ENCODE data around the gene TSPAN1.
"Not testable (repeated sequence)": the region's sequence is repeated elsewhere in the genome, so short reads cannot be mapped to it uniquely, and the experiment has no call there.

Gene TSPAN1

DNA sequence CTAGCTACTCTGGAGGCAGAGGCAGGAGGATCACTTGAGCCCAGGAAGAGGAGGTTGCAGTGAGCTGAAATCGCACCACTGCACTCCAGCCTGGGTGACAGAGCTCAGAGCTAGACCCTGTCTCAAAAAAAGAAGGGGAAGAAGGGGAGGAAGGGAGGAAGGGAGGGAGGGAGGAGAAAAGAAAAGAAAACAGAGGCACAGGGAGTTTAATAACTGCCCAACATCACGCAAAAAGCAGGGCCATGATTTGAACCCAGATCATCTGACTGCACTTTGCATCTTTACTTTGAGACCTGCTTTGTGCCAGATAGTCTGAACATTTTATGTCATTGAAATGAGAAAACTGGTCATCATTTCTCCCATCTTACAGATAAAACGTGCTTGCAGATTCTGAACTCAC lies 30.3 kb downstream of the TSPAN1 start:
- no peaks in the 10 kb centered on the region for H3K36me3 ChIP-seq (ENCODE audit: insufficient read depth, low read length)
- peaks cover 8% of the 10 kb centered on the region; the same call in 1 of the 2 replicates for H3K4me1 ChIP-seq (ENCODE audit: insufficient read depth, low read length)
- no peak overlapping the region for H3K9ac ChIP-seq (ENCODE audit: low read depth, low read length)
- H3K9me3 ChIP-seq (ENCODE audit: control insufficient read depth, insufficient read depth, low read length): no peaks in the 10 kb centered on the region

DNA sequence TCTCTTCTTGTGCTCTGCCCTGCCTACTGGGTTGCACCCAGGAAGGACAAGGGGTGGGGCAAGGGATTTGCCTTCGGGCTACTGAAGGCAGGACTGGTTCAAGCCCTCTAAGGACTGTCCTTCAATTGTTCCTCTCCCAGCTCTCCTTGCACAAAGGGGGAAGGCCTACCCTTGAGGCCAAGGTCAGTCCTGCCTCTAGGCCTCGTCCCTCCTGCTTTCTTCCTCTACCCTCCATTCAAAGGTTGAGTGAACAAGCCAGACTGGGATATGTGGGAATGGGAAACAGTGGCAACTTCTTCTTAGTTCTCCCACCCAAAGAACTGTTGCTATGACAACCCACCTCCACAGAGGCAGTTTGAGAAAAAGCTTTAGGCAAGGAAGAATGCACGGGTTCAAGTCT lies 30.9 kb downstream of the TSPAN1 start:
- H3K36me3 ChIP-seq (ENCODE audit: insufficient read depth, low read length): no peaks in the 10 kb centered on the region
- no peak overlapping the region for H3K9ac ChIP-seq (ENCODE audit: low read depth, low read length)
- H3K9me3 ChIP-seq (ENCODE audit: control insufficient read depth, insufficient read depth, low read length): no peaks in the 10 kb centered on the region
- peaks cover 8% of the 10 kb centered on the region; the same call in 1 of the 2 replicates for H3K4me1 ChIP-seq (ENCODE audit: insufficient read depth, low read length)

DNA sequence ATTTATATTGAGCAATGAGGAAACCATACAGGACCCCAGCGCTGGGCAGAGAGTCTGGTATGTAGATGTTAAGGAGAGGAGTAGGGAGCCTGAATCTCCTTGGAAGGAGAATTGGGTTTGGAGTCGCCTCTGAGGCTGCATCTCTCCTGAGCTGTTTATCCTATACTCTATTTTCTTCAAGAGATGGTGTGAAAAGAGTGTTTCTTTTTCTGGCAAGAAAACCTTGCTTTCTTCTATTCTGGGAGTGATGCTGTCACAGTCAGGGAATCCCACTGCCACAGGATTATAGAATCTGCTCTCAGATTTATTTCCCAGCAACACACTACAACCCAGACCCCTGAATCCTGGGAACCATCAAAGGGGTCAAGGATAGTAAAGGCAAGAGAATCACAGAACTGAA lies 31.5 kb downstream of the TSPAN1 start:
- Histone ChIP-seq H3K4me1 (ENCODE audit: insufficient read depth, low read length) (peaks cover 8% of the 10 kb centered on the region; the same call in 1 of the 2 replicates), H3K9me3 (ENCODE audit: control insufficient read depth, insufficient read depth, low read length) (no peaks in the 10 kb centered on the region), H3K36me3 (ENCODE audit: insufficient read depth, low read length) (no peaks in the 10 kb centered on the region), H3K9ac (ENCODE audit: low read depth, low read length) (no peak overlapping the region)

DNA sequence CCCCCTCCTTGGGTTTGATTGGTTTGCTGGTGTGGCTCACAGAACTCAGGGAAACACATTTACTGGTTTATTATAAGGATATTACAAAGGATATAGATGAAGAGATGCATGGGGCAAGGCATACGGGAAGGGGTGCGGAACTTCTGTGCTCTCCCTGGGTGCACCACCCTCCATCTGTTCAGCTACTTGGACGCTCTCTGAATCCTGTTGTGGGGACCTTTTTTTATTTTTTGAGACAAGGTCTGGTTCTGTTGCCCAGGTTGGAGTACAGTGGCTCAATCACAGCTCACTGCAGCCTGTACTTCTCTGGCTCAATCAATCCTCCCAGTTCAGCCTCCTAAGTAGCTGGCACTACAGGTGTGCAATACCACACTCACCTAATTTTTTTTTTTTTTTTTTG lies 35.7 kb downstream of the TSPAN1 start:
- no peaks in the 10 kb centered on the region for H3K9me3 ChIP-seq (ENCODE audit: control insufficient read depth, insufficient read depth, low read length)
- H3K36me3 ChIP-seq (ENCODE audit: insufficient read depth, low read length): no peaks in the 10 kb centered on the region
- no peak overlapping the region for H3K9ac ChIP-seq (ENCODE audit: low read depth, low read length)
- H3K4me1 ChIP-seq (ENCODE audit: insufficient read depth, low read length): no peaks in the 10 kb centered on the region; the same call in 1 of the 2 replicates

DNA sequence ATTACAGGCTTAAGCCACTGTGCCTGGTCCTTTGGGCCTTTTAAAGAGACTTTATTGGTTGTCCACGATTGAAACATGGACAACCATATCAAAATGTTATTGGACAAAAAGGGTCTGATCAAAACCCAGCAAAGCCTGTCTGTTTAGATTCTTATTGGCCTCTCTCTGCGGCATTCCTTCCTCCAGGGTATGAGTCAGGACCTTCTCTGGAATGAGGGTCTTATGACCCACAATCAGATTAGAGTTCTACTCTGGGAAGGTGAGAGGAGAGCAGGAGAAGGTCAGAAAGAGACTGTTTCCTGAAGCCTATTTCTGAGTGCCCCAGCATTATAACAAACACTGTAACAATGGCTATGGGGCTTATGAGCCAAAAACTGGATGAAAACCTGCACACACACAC lies 36.2 kb downstream of the TSPAN1 start:
- Histone ChIP-seq H3K9ac (ENCODE audit: low read depth, low read length) (no peak overlapping the region), H3K9me3 (ENCODE audit: control insufficient read depth, insufficient read depth, low read length) (no peaks in the 10 kb centered on the region), H3K36me3 (ENCODE audit: insufficient read depth, low read length) (no peaks in the 10 kb centered on the region), H3K4me1 (ENCODE audit: insufficient read depth, low read length) (no peaks in the 10 kb centered on the region)

DNA sequence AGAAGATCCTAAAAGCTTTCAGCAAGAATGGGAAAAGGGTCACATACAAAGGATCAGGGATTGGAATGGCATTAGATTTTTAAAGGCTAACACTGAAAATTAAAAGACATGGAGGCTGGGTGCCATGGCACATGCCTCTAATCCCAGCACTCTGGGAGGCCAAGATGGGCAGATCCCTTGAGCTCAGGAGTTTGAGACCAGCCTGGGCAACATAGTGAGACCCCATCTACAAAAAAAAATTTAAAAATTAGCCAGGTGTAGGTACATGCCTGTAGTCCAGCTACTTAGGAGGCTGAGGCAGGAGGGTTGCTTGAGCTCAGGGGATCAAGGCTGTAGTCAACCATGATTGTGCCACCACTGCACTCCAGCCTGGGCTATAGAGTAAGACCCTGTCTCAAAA lies 40.6 kb downstream of the TSPAN1 start:
- H3K9me3 ChIP-seq (ENCODE audit: control insufficient read depth, insufficient read depth, low read length): no peaks in the 10 kb centered on the region
- H3K4me1 ChIP-seq (ENCODE audit: insufficient read depth, low read length): no peaks in the 10 kb centered on the region
- H3K36me3 ChIP-seq (ENCODE audit: insufficient read depth, low read length): no peaks in the 10 kb centered on the region
- no peak overlapping the region for H3K9ac ChIP-seq (ENCODE audit: low read depth, low read length)

DNA sequence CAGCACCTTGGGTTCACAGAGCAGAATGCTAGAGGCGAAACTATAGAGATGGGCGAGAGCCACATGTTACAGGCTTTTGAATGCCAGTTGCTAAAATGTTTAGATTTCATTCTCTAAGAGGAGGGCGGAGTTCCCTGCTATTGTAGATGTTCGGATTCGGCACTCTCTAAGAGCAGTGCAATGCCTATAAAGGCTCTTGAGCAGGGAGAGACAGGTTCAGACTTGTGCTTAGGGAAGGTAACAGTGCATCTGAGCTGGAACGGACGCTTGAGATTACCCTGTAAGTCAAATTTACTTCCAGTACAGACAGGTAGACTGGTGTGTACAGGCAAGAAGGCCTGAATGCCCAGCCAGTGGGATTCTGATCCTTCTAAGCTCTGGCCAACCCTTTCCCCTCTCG lies 43.6 kb downstream of the TSPAN1 start:
- peaks cover 20% of the 10 kb centered on the region for H3K4me1 ChIP-seq (ENCODE audit: insufficient read depth, low read length)
- H3K9me3 ChIP-seq (ENCODE audit: control insufficient read depth, insufficient read depth, low read length): no peaks in the 10 kb centered on the region

DNA sequence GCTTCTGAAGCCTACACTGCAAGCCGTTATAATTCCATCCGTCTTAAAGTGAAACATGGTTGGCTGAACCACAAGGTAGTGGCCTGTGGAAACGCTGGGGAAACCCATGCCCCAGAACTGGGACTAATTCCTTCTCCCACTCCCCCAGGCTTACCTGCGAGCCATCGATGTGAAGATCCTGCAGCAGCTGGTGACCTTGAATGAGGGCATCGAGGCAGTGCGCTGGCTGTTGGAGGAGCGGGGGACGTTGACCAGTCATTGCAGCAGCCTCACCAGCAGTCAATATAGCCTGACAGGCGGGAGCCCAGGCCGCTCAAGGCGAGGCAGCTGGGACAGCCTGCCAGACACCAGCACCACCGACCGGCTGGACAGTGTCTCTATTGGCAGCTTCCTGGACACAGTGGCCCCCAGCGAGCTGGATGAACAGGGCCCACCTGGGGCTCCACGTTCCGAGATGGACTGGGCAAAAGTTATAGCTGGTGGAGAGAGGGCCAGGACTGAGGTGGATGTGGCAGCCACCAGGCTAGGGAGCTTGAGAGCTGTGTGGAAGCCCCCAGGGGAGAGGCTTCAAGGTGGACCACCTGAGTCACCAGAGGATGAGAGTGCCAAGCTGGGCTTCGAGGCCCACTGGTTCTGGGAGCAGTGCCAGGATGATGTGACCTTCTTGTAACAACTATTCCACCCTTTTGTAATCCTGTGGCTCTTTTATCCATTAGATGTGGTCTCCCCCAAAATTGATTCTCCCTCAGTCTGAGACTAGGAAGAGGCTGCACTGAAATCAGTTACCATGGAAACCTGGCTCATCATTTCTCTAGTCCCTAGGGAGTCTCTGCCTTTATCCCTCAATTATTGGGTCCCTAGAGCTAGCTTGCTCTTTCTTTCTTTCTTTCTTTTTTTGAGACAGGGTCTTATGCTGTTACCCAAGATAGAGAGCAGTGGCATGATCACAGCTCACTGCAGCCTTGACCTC lies 44.9 kb downstream of the TSPAN1 start:
- Histone ChIP-seq H3K9me3 (ENCODE audit: control insufficient read depth, insufficient read depth, low read length) (no peaks in the 10 kb centered on the region), H3K36me3 (ENCODE audit: insufficient read depth, low read length) (no peaks in the 10 kb centered on the region), H3K4me1 (ENCODE audit: insufficient read depth, low read length) (peaks cover 26% of the 10 kb centered on the region), H3K9ac (ENCODE audit: low read depth, low read length) (no peak overlapping the region)

More for the DNA sequence above, 43.6 kb downstream of the TSPAN1 start:
- Histone ChIP-seq H3K9ac (ENCODE audit: low read depth, low read length) (no peak overlapping the region), H3K36me3 (ENCODE audit: insufficient read depth, low read length) (no peaks in the 10 kb centered on the region)

DNA sequence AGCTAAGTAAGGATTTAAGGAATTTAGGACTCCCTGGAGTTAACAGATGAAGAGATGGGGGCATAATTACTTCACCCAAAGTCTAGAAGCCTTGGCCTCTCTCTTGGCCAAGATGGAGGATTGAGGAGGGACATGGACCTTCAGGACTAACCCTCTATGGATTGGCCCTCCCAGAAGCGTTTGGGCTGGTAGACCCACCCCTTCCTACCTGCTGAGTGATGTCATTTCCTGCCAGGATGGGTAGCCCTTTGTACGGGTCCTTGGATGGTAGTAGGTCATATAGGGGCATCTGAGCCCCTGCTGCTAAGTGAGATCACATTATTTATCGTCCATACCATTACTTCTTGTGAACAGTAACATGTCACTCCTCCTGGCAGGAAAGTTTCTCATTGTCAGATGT lies 45.9 kb downstream of the TSPAN1 start:
- H3K9me3 ChIP-seq (ENCODE audit: control insufficient read depth, insufficient read depth, low read length): no peaks in the 10 kb centered on the region
- no peaks in the 10 kb centered on the region for H3K36me3 ChIP-seq (ENCODE audit: insufficient read depth, low read length)
- no peak overlapping the region for H3K9ac ChIP-seq (ENCODE audit: low read depth, low read length)
- H3K4me1 ChIP-seq (ENCODE audit: insufficient read depth, low read length): peaks cover 26% of the 10 kb centered on the region

DNA sequence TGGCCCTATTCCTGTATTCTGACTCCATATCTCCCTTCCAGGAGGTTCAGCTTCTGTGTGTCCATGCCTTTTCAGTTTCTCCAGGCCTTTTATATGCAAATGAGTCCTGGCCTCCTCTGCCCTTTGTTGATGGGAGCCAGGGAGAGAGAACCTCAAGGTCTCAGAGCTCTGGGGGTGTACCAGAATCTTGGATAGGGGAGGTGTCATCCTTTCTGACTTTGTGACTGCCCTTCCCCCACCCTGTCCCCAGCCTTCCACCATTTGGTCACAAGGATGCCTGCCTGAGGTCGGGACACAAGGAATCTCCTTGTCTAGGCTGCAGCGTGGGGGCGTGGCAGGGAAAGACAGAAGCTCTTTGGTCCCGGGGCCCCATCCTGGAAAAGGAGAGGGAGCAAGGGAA lies 46.9 kb downstream of the TSPAN1 start:
- no peaks in the 10 kb centered on the region for H3K36me3 ChIP-seq (ENCODE audit: insufficient read depth, low read length)
- H3K4me1 ChIP-seq (ENCODE audit: insufficient read depth, low read length): peaks cover 26% of the 10 kb centered on the region
- no peaks in the 10 kb centered on the region for H3K9me3 ChIP-seq (ENCODE audit: control insufficient read depth, insufficient read depth, low read length)
- no peak overlapping the region for H3K9ac ChIP-seq (ENCODE audit: low read depth, low read length)

DNA sequence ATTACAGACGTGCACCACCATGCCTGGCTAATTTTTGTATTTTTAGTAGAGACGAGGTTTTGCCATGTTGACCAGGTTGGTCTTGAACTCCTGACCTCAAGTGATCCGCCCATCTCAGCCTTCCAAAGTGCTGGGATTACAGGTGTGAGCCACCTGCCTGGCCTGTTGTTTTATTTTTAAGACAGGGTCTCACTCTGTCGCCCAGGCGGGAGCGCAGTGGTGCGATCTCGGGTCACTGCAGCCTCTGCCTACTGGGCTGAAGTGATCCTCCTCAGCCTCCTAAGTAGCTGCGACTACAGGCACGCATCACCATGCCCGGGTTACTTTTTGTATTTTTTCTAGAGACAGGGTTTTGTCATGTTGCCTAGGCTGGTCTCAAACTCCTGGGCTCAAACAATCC lies 48.2 kb downstream of the TSPAN1 start:
- not testable (repeated sequence) for H3K36me3 ChIP-seq (ENCODE audit: insufficient read depth, low read length); H3K9me3 ChIP-seq (ENCODE audit: control insufficient read depth, insufficient read depth, low read length); H3K9ac ChIP-seq (ENCODE audit: low read depth, low read length)
- peaks cover 26% of the 10 kb centered on the region for H3K4me1 ChIP-seq (ENCODE audit: insufficient read depth, low read length)

DNA sequence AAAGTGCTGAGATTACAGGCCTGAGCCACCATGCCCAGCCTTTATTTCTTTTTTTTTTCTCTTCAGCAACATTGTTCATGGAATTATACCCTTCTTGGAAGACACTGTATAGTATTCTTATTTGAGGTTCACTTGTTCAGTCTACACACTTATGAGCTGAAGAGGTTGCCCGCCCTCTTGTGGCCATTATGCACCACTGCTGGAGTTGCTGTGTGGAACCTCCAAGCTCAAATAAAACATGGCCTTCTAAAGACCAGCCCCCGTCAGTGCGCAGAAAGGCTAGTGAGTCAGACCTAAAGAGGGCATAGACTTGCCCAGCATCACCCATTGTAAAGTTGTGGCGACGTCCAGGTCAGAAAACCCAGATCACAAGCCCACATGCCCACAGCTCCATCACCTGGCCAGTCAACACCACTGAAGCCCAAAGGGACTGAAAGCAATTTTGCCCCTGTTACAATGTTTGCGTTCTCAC lies 48.6 kb downstream of the TSPAN1 start:
- Histone ChIP-seq H3K36me3 (ENCODE audit: insufficient read depth, low read length) (no peaks in the 10 kb centered on the region), H3K4me1 (ENCODE audit: insufficient read depth, low read length) (peaks cover 26% of the 10 kb centered on the region), H3K9ac (ENCODE audit: low read depth, low read length) (no peak overlapping the region), H3K9me3 (ENCODE audit: control insufficient read depth, insufficient read depth, low read length) (no peaks in the 10 kb centered on the region)

DNA sequence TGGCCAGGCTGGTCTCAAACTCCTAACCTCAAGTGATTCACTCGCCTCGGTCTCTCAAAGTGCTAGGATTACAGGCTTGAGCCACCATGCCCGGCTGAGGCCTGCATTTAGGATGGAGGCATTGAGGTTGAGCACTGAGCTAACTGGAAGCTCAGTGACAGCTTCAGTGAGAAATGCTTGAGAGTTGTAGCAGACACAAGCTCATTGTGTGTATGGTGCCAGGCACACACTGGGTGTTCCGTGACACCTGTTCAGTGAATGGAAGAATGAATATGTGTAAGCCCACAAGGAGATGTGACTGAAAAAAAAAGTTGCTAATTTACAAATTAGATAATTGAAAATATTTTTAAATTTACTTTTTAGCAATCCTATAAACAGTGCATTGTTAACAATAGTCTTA lies 50.1 kb downstream of the TSPAN1 start:
- H3K4me1 ChIP-seq (ENCODE audit: insufficient read depth, low read length): peaks cover 26% of the 10 kb centered on the region
- no peaks in the 10 kb centered on the region for H3K36me3 ChIP-seq (ENCODE audit: insufficient read depth, low read length)
- no peaks in the 10 kb centered on the region for H3K9me3 ChIP-seq (ENCODE audit: control insufficient read depth, insufficient read depth, low read length)
- no peak overlapping the region for H3K9ac ChIP-seq (ENCODE audit: low read depth, low read length)

DNA sequence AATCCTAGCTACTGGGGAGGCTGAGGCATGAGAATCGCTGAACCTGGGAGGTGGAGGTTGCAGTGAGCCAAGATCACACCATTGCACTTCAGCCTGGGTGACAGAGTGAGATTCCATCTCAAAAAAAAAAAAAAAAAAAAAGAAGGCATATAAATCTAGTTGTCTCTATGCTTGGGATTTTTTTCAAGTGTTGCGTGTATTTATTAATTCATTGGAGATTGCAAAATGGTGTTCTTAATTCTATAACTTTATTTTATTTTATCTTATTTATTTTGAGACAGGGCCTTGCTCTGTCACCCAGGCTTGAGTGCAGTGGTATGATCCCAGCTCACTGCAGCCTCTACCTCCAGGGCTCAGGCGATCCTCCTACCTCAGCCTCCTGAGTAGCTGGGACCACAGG lies 56.3 kb downstream of the TSPAN1 start:
- H3K9ac ChIP-seq (ENCODE audit: low read depth, low read length); H3K4me1 ChIP-seq (ENCODE audit: insufficient read depth, low read length); H3K9me3 ChIP-seq (ENCODE audit: control insufficient read depth, insufficient read depth, low read length); H3K36me3 ChIP-seq (ENCODE audit: insufficient read depth, low read length): not testable (repeated sequence)
